ENCODE data around the gene MCC.
A peak's percentile ranks its signal among the peaks of the same experiment; 100 is the strongest.

MCC gene

DNA sequence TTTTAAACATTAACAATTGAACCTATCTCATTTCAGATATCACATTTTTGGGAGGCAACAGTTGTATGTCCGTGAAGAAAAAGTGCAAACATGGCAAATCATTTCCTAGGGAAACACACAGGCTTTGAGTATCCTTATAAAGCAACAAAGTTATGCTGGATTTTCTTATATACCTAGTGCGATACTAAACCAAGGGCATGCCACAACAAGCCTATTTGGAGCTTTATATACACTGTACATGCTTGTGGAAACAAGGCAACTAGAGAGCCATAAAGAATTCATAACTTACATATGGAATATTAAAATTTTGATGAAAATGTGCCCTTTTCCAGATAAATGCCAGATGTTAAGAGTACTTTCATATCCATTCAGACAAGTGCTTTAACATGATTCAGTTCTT lies 320.3 kb downstream of the MCC start:
- DNase-seq (ENCODE audit: low read depth in 2 of 2): no peak
- no peak overlapping the region for H3K4me3 ChIP-seq (replicated peaks in 1 of 2; ENCODE audit: low read depth in 2 of 2, low read length in 2 of 2)
- TF ChIP-seq, protein P1, sequence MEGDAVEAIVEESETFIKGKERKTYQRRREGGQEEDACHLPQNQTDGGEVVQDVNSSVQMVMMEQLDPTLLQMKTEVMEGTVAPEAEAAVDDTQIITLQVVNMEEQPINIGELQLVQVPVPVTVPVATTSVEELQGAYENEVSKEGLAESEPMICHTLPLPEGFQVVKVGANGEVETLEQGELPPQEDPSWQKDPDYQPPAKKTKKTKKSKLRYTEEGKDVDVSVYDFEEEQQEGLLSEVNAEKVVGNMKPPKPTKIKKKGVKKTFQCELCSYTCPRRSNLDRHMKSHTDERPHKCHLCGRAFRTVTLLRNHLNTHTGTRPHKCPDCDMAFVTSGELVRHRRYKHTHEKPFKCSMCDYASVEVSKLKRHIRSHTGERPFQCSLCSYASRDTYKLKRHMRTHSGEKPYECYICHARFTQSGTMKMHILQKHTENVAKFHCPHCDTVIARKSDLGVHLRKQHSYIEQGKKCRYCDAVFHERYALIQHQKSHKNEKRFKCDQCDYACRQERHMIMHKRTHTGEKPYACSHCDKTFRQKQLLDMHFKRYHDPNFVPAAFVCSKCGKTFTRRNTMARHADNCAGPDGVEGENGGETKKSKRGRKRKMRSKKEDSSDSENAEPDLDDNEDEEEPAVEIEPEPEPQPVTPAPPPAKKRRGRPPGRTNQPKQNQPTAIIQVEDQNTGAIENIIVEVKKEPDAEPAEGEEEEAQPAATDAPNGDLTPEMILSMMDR (IDR thresholded peaks at IDR 0.05; ENCODE audit: low read depth, low read length): no peak

DNA sequence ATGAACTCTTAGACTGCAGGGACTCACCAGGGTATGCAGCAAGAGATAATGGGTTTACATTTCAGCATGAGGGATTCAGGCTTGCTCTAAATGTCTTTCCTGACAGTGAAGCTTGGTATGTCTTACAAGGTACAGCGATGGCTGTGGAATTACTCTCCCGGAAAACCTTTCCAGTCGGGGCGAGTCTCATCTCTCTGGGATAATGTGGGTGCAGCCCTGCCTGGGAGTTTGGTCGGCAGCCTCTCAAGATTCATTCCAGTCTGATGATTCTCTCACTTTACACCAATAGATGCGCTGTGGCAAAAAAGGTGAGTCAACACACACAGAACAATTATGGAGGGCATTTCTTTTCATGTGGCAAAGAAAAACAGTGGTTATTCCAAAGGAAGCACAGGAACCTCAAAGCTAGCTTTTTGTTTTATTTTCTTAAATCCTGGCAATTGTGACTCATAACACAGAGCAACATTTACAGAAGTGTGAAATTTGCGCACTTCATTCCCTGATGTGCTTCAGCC lies 321.3 kb downstream of the MCC start:
- peak overlapping the region in 1 of 2 donors; percentile 15 for H3K4me3 ChIP-seq (replicated peaks in 1 of 2; ENCODE audit: low read depth in 2 of 2, low read length in 2 of 2)
- peak; percentile 42 to 90 for DNase-seq (ENCODE audit: low read depth in 2 of 2)

DNA sequence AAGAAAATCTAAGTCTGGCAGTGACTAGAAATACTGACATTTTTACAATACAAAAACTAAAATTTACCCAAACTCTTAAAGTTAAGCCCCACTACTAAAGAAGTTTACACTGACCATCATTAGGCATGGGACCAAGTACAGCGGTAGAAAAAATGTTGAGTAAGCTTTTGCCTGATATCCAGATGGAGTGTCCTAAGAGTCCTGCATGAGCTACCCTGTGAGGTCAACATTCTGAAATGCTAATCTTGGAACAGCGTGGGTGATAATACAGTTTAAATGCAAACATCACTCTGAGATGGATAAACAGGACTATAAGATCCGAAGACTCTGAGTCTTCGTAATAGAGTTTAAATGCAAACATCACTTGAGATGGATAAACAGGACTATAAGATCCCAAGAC lies 322.0 kb downstream of the MCC start:
- no peak overlapping the region for H3K4me3 ChIP-seq (replicated peaks in 1 of 2; ENCODE audit: low read depth in 2 of 2, low read length in 2 of 2)
- DNase-seq (ENCODE audit: low read depth in 2 of 2): peak; percentile 54 to 61
- TF ChIP-seq, protein P1 (IDR thresholded peaks at IDR 0.05; ENCODE audit: low read depth, low read length): no peak

More for the DNA sequence above, 321.3 kb downstream of the MCC start:
- TF ChIP-seq, protein P1 (IDR thresholded peaks at IDR 0.05; ENCODE audit: low read depth, low read length): no peak

DNA sequence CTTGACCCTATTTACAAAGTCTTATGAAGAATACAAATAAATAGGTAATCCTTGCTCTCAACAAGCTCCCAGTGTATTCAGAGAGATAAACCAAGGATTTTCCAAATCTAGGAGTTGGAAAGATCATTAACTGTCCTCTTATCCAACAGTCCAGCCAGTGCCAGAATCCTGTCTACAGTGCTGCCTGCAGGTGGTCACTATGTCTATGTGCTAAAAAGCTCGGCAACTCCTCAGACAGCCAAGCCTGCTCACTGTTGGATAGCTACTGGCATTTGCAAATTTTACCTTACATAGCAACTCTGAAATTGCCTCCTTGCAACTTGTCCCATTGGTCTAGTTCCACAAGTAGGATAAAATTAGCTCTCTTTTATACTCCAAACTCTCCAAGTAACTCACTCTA lies 324.2 kb downstream of the MCC start:
- no peak overlapping the region for H3K4me3 ChIP-seq (replicated peaks in 1 of 2; ENCODE audit: low read depth in 2 of 2, low read length in 2 of 2)
- no peak for DNase-seq (ENCODE audit: low read depth in 2 of 2)
- TF ChIP-seq, protein P1 (IDR thresholded peaks at IDR 0.05; ENCODE audit: low read depth, low read length): no peak

DNA sequence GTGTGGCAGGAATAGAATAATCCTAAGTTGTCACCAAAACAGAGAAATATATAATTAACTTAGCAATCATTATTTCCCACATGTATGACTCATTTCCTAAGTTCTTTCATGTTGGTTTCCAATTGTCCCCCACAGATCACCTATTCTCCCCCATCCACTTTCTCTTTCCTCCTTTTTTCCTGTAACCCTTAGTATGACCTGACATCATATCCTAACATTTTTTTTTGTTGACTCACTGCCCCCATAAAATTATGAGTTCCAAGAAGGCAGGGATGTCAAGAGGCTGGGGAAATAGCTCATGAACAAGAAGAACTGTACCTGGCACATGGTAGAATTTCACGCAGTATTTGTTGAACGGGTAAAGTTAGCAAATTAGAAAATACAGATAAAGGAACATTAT lies 324.9 kb downstream of the MCC start:
- TF ChIP-seq, protein P1 (IDR thresholded peaks at IDR 0.05; ENCODE audit: low read depth, low read length): no peak
- H3K4me3 ChIP-seq (replicated peaks in 1 of 2; ENCODE audit: low read depth in 2 of 2, low read length in 2 of 2): no peak overlapping the region
- peak; percentile 43 to 50 for DNase-seq (ENCODE audit: low read depth in 2 of 2)

DNA sequence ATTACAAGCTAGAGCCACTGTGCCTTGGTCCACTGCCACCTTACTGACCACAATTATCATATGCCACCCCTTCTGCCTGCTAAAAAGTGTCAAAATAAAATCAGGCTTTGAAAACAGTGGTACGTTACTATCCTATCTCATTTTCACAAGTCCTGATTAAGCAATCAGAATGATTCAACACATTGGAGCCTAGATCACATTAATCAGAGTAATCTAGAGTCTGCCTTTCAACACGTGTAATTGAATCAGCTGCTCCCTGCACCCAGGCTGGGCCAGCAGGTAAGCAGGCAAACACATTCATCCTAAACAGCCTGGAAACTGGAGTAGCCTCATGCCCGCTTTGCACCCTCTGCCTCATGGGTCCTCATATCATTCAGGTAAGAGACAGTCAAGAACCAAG lies 325.5 kb downstream of the MCC start:
- TF ChIP-seq, protein P1 (IDR thresholded peaks at IDR 0.05; ENCODE audit: low read depth, low read length): no peak
- peak; percentile 47 to 56 for DNase-seq (ENCODE audit: low read depth in 2 of 2)
- no peak overlapping the region for H3K4me3 ChIP-seq (replicated peaks in 1 of 2; ENCODE audit: low read depth in 2 of 2, low read length in 2 of 2)

DNA sequence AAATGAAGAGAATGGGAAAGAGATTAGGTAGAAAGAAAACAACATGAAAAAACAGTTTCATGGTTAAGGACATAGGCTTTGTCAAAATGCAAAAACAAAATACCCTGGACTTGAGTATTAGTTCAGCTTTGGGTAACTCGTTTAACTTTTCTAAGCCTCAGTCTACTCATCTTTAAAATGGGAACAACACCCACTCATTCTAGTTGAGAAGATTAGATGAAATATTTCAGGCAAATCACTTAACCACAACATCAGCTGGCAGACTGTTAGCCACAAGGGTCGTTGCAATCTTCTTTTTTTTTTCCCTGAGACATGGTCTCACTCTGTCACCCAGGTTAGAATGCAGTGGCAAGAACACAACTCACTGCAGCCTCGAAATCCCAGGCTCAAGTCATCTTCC lies 326.0 kb downstream of the MCC start:
- TF ChIP-seq, protein P1 (IDR thresholded peaks at IDR 0.05; ENCODE audit: low read depth, low read length): no peak
- DNase-seq (ENCODE audit: low read depth in 2 of 2): no peak

More for the DNA sequence above, 326.0 kb downstream of the MCC start:
- no peak overlapping the region for H3K4me3 ChIP-seq (replicated peaks in 1 of 2; ENCODE audit: low read depth in 2 of 2, low read length in 2 of 2)

Data from cardiac fibroblast (primary cell).